Liver (tissue), 9 donors: ENCODE data around the gene SLC8A3. TPM values are rescaled to one million over a fixed set of nuclear protein-coding genes. Genes with fewer than 3 reads are reported as not detected.

Experiments
- DNase-seq: peaks from one replicate; pipeline ENCODE4 v3.0.0-alpha.2; 2017; ENCODE audit warnings: low spot score
- H3K27ac ChIP-seq, 2 donors: one replicate each; pipeline ENCODE4 v1.7.0; 2013; ENCODE audit warnings: inconsistent platforms in 2 of 2, low read length in 2 of 2, control low read depth in 1 of 2, low read depth in 1 of 2, mild to moderate bottlenecking in 1 of 2
- H3K27me3 ChIP-seq, 4 donors: one replicate each; pipeline versions ENCODE4 v1.6.1 to v1.7.0; 2013; ENCODE audit warnings: low read length in 3 of 4, inconsistent platforms in 1 of 4, mild to moderate bottlenecking in 1 of 4, moderate library complexity in 1 of 4; ENCODE audit not compliant: control insufficient read depth in 4 of 4, insufficient read depth in 4 of 4
- H3K36me3 ChIP-seq, 4 donors: one replicate each; pipeline versions ENCODE4 v1.6.1 to v1.7.0; 2013; ENCODE audit warnings: low read length in 3 of 4, mild to moderate bottlenecking in 3 of 4, low read depth in 1 of 4, moderate library complexity in 1 of 4; ENCODE audit not compliant: control insufficient read depth in 4 of 4, insufficient read depth in 3 of 4
- H3K4me1 ChIP-seq, 4 donors: one replicate each; pipeline versions ENCODE4 v1.6.1 to v1.7.0; 2013; ENCODE audit warnings: low read length in 3 of 4, mild to moderate bottlenecking in 3 of 4, moderate library complexity in 1 of 4; ENCODE audit not compliant: control insufficient read depth in 4 of 4, insufficient read depth in 4 of 4
- H3K4me3 ChIP-seq, 3 donors: one replicate each; pipeline versions ENCODE4 v1.6.1 to v1.7.0; 2013; ENCODE audit warnings: low read length in 3 of 3, control low read depth in 1 of 3, low read depth in 1 of 3, mild to moderate bottlenecking in 1 of 3
- H3K9ac ChIP-seq, 2 donors: one replicate each; pipeline ENCODE4 v1.7.0; 2013; ENCODE audit warnings: low read length in 2 of 2, mild to moderate bottlenecking in 2 of 2, moderate library complexity in 2 of 2, control low read depth in 1 of 2, low read depth in 1 of 2
- H3K9me3 ChIP-seq, 4 donors: one replicate each; pipeline versions ENCODE4 v1.6.1 to v1.7.0; 2013; ENCODE audit warnings: low read length in 3 of 4; ENCODE audit not compliant: control insufficient read depth in 4 of 4
- EGR1 ChIP-seq, 2 donors: IDR thresholded peaks; 2 replicates each; pipeline ENCODE4 v1.6.1; 2016 to 2018; ENCODE audit warnings: antibody characterized with exemption in 2 of 2, low read depth in 2 of 2
- FOXA1 ChIP-seq: IDR thresholded peaks from 2 replicates; pipeline ENCODE4 v1.6.1; 2016; ENCODE audit warnings: antibody characterized with exemption
- FOXA2 ChIP-seq: IDR thresholded peaks from 2 replicates; pipeline ENCODE4 v1.6.1; 2016; ENCODE audit warnings: antibody characterized with exemption
- GABPA ChIP-seq, 2 donors: IDR thresholded peaks in 1 of 2; conservative IDR thresholded peaks in 1 of 2; 2 replicates each; pipeline ENCODE4 v1.6.1; 2016; ENCODE audit warnings: antibody characterized with exemption in 2 of 2, mild to moderate bottlenecking in 1 of 2, moderate library complexity in 1 of 2
- HNF4A ChIP-seq, 2 donors: conservative IDR thresholded peaks; 2 replicates each; pipeline ENCODE4 v1.6.1; 2016; ENCODE audit warnings: antibody characterized with exemption in 2 of 2, mild to moderate bottlenecking in 2 of 2
- HNF4G ChIP-seq: IDR thresholded peaks from 2 replicates; pipeline ENCODE4 v1.6.1; 2016; ENCODE audit warnings: antibody characterized with exemption
- JUND ChIP-seq, 2 donors: IDR thresholded peaks; 2 replicates each; pipeline ENCODE4 v1.6.1; 2016; ENCODE audit warnings: antibody characterized with exemption in 2 of 2
- NR2F2 ChIP-seq: IDR thresholded peaks from 2 replicates; pipeline ENCODE4 v1.6.1; 2016; ENCODE audit warnings: antibody characterized with exemption
- RAD21 ChIP-seq, 2 donors: IDR thresholded peaks; 2 replicates each; pipeline ENCODE4 v1.6.1; 2016; ENCODE audit warnings: antibody characterized with exemption in 2 of 2, mild to moderate bottlenecking in 2 of 2
- RXRA ChIP-seq, 2 donors: IDR thresholded peaks; 2 replicates each; pipeline ENCODE4 v1.6.1; 2017 to 2018; ENCODE audit warnings: antibody characterized with exemption in 2 of 2, mild to moderate bottlenecking in 1 of 2
- SP1 ChIP-seq: IDR thresholded peaks from 2 replicates; pipeline ENCODE4 v1.6.1; 2018; ENCODE audit warnings: antibody characterized with exemption, mild to moderate bottlenecking
- TAF1 ChIP-seq: conservative IDR thresholded peaks from 2 replicates; pipeline ENCODE4 v1.6.1; 2016; ENCODE audit warnings: antibody characterized with exemption, mild to moderate bottlenecking
- YY1 ChIP-seq: IDR thresholded peaks from 2 replicates; pipeline ENCODE4 v1.6.1; 2016; ENCODE audit warnings: antibody characterized with exemption, mild to moderate bottlenecking
- WGBS: extraction: QIAGEN DNeasy Blood & Tissue Kit; methylation state at CpG from one replicate; pipeline ENCODE4 v1.1.7; 2013; 5-methylcytosine and 5-hydroxymethylcytosine counted together
- polyA plus RNA-seq, 2 donors: library from polyadenylated mRNA; stranded (reverse) in 1 of 2; unstranded in 1 of 2; fragments of 200-250 nt in 1 of 2; fragments of >200 nt in 1 of 2; fragmentation: Nextera tagmentation in 1 of 2; extraction: Ambion mirVana in 1 of 2; gene quantifications; one replicate each; pipeline versions ENCODE4 v1.2.1 to v1.2.3, GENCODE V29; 2013 to 2015
- total RNA-seq, 2 donors: library from RNA; depleted of rRNA; stranded (reverse); fragments of >200 nt; gene quantifications; one replicate each; pipeline ENCODE4 v1.2.3, GENCODE V29; 2014
- TF ChIP-seq, protein P1 (sequence below): IDR thresholded peaks from 2 replicates; pipeline ENCODE4 v1.6.1; 2016; ENCODE audit warnings: antibody characterized with exemption, mild to moderate bottlenecking
- TF ChIP-seq, protein P2 (sequence below): IDR thresholded peaks from 2 replicates; pipeline ENCODE4 v1.6.1; 2016; ENCODE audit warnings: antibody characterized with exemption
- TF ChIP-seq, protein P3 (sequence below): IDR thresholded peaks from 2 replicates; pipeline ENCODE4 v1.6.1; 2016; ENCODE audit warnings: antibody characterized with exemption
- TF ChIP-seq, protein P4 (sequence below): fragments of 150-350 bp; IDR thresholded peaks from 2 replicates; pipeline ENCODE4 v1.5.1; 2017; ENCODE audit warnings: improper control_type of control experiment, low read depth, low read length; ENCODE audit not compliant: missing input control
- TF ChIP-seq, protein P5 (sequence below): IDR thresholded peaks from 2 replicates; pipeline ENCODE4 v1.6.1; 2016; ENCODE audit warnings: antibody characterized with exemption
- donor health status: healthy.
- donor health status: healthy.
- donor health status: healthy.
- donor health status: healthy.
- donor health status: healthy.

The SLC8A3 gene
- total and polyA plus RNA-seq, 4 donors = 0.05 to 0.56 (median 0.10) TPM; not detected in 1

DNA sequence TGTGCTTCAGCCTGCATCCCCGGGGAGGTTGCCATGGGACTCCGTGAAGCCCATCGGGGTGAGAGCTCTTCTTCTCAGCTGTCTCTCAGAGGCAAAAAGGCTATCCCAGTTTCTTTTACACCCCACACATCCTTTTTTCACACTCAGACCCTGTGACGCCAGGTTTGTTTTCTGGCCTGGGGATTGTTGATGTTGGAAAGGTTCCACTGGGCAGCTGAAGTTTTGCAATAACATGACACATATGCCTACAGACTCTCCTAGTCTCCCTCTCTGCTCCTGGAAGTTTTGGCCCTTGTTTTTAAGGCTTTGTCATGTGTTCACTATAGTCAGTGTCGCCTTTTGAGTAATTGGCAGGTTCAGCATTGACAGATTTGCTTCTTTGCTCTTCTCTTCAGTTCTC lies 190.9 kb downstream of the SLC8A3 start:
- Histone ChIP-seq H3K27me3 (no peaks in the 10 kb centered on the region), H3K9ac (no peak overlapping the region), H3K4me3 (no peak overlapping the region), H3K9me3 (no peaks in the 10 kb centered on the region), H3K36me3 (peaks cover 0 to 9% (median 0%) of the 10 kb centered on the region in 4 donors), H3K27ac (peak overlapping the region; percentile 24 to 71), H3K4me1 (peaks cover 6 to 46% (median 31%) of the 10 kb centered on the region in 4 donors)
- TF ChIP-seq FOXA2 (no peak), TAF1 (no peak), EGR1 (IDR thresholded peaks at IDR 0.05; ENCODE audit: low read depth in 2 of 2) (no peak), JUND (IDR thresholded peaks at IDR 0.05) (peak; percentile 56 to 72), RXRA (IDR thresholded peaks at IDR 0.05) (peak; percentile 44 to 64), HNF4A (conservative IDR thresholded peaks at IDR 0.05) (peak; percentile 59 to 68), FOXA1 (no peak), NR2F2 (no peak), YY1 (no peak), GABPA (IDR thresholded peaks at IDR 0.05 in 1 of 2, conservative IDR thresholded peaks at IDR 0.05 in 1 of 2) (no peak), HNF4G (no peak), RAD21 (IDR thresholded peaks at IDR 0.05) (peak in 1 of 2 donors; percentile 49), SP1 (peak; percentile 48)
- TF ChIP-seq, protein P1, sequence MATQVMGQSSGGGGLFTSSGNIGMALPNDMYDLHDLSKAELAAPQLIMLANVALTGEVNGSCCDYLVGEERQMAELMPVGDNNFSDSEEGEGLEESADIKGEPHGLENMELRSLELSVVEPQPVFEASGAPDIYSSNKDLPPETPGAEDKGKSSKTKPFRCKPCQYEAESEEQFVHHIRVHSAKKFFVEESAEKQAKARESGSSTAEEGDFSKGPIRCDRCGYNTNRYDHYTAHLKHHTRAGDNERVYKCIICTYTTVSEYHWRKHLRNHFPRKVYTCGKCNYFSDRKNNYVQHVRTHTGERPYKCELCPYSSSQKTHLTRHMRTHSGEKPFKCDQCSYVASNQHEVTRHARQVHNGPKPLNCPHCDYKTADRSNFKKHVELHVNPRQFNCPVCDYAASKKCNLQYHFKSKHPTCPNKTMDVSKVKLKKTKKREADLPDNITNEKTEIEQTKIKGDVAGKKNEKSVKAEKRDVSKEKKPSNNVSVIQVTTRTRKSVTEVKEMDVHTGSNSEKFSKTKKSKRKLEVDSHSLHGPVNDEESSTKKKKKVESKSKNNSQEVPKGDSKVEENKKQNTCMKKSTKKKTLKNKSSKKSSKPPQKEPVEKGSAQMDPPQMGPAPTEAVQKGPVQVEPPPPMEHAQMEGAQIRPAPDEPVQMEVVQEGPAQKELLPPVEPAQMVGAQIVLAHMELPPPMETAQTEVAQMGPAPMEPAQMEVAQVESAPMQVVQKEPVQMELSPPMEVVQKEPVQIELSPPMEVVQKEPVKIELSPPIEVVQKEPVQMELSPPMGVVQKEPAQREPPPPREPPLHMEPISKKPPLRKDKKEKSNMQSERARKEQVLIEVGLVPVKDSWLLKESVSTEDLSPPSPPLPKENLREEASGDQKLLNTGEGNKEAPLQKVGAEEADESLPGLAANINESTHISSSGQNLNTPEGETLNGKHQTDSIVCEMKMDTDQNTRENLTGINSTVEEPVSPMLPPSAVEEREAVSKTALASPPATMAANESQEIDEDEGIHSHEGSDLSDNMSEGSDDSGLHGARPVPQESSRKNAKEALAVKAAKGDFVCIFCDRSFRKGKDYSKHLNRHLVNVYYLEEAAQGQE = no peak
- TF ChIP-seq, protein P2, sequence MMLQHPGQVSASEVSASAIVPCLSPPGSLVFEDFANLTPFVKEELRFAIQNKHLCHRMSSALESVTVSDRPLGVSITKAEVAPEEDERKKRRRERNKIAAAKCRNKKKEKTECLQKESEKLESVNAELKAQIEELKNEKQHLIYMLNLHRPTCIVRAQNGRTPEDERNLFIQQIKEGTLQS = peak; percentile 24
- TF ChIP-seq, protein P3, sequence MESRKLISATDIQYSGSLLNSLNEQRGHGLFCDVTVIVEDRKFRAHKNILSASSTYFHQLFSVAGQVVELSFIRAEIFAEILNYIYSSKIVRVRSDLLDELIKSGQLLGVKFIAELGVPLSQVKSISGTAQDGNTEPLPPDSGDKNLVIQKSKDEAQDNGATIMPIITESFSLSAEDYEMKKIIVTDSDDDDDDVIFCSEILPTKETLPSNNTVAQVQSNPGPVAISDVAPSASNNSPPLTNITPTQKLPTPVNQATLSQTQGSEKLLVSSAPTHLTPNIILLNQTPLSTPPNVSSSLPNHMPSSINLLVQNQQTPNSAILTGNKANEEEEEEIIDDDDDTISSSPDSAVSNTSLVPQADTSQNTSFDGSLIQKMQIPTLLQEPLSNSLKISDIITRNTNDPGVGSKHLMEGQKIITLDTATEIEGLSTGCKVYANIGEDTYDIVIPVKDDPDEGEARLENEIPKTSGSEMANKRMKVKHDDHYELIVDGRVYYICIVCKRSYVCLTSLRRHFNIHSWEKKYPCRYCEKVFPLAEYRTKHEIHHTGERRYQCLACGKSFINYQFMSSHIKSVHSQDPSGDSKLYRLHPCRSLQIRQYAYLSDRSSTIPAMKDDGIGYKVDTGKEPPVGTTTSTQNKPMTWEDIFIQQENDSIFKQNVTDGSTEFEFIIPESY = peak; percentile 26
- TF ChIP-seq, protein P4, sequence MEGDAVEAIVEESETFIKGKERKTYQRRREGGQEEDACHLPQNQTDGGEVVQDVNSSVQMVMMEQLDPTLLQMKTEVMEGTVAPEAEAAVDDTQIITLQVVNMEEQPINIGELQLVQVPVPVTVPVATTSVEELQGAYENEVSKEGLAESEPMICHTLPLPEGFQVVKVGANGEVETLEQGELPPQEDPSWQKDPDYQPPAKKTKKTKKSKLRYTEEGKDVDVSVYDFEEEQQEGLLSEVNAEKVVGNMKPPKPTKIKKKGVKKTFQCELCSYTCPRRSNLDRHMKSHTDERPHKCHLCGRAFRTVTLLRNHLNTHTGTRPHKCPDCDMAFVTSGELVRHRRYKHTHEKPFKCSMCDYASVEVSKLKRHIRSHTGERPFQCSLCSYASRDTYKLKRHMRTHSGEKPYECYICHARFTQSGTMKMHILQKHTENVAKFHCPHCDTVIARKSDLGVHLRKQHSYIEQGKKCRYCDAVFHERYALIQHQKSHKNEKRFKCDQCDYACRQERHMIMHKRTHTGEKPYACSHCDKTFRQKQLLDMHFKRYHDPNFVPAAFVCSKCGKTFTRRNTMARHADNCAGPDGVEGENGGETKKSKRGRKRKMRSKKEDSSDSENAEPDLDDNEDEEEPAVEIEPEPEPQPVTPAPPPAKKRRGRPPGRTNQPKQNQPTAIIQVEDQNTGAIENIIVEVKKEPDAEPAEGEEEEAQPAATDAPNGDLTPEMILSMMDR = no peak
- TF ChIP-seq, protein P5, sequence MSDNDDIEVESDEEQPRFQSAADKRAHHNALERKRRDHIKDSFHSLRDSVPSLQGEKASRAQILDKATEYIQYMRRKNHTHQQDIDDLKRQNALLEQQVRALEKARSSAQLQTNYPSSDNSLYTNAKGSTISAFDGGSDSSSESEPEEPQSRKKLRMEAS = peak; percentile 40
- 33% methylated on average over 5 of the region's 5 CpGs for WGBS
- DNase-seq = peak; percentile 52
